Measurements from ENCODE around the gene PEX19.

PEX19 gene

DNA sequence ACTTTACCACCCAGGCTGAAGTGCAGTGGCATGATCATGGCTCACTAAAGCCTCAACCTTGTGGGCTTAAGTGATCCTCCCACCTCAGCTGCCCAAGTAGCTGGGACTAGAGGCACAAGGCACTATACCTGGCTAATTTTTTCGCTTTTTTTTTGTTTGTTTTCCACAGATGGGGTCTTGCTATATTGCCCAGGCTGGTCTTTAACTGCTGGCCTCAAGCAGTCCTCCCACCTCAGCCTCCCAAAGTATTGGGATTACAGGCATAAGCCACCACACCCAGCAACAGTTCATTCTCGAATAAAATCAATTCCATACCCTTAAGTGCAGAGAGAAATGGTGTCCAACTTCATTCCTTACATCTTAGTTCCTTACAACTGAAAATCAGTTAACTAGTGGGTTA lies 47.4 kb downstream of the PEX19 start:
- DNase-seq (ENCODE audit: low spot score), result no peak

DNA sequence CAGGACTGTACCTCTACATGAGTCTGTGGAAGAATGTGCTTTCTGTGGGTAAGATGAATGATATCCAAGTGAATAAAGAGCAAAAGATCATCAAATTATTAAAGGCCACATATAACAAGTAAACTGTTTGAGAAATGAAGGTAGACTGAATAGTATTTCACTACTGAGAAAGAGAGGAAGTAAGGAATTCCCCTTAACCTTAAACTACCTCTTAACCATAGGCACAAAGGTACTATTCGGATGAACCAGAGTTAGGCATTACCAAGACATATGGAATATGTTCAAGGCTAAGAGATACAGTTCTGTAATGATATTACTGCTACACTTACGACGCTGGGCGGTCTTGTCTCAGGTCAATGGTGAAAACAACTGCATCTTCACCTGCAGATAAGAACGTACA lies 48.1 kb downstream of the PEX19 start:
- no peak for DNase-seq (ENCODE audit: low spot score)

DNA sequence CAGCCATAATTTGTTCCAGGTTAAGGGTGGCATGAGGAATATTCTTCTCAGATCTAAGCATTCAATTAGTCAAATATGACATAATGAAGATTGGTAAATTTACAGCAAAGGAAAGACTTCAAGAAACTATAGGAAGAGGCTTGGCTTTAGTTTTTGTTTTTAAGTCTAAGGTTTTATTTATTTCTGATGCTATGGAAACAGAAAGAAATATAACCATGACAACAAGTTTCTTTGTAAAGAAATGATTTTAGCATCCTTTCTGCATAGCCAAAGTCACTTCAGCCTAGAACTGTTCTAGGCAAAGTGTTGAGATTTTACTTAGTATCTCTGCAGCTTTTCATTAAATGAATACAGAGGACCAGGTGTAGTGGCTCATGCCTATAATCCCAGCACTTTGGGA lies 52.0 kb downstream of the PEX19 start:
- DNase-seq (ENCODE audit: low spot score), result no peak

GRCh38 chr1:160228431-160228830 lies 56.5 kb downstream of the PEX19 start:
- no peak for DNase-seq (ENCODE audit: low spot score)

DNA sequence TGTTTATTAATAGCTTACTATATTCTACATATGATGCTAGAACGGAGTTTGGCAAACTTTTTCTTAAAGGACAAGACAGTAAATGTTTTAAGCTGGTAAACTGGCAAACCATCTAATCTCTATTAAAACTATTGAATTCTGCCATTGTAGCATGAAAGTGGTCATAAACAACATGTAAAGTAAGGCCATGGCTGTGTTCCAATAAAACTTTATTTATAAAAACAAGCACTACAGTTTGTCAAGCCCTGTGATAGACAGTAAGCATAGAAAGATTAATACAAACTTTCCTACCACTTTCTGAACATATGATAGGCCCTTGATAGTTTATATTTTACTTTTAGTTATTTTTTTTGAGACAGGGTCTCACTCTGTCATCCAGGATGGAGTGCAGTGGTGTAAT lies 57.4 kb downstream of the PEX19 start:
- DNase-seq (ENCODE audit: low spot score), result no peak

GRCh38 chr1:160227034-160227433 lies 57.9 kb downstream of the PEX19 start:
- DNase-seq (ENCODE audit: low spot score), result no peak

Data from AG08395 (cell line).